ENCODE measurements around the gene MIEF1. TPM values are rescaled to one million over a fixed set of nuclear protein-coding genes. Genes with fewer than 3 reads are reported as not detected.

MIEF1 gene
- total RNA-seq, 2 donors from 2014 or later = 14.4 to 22.1 TPM

GRCh38 chr22:39514373-39514973 lies 12.4 kb downstream of the MIEF1 start:
- Histone ChIP-seq H3K9me3 (no peaks in the 10 kb centered on the region), H3K27ac (no peak overlapping the region), H3K36me3 (peaks cover 71% of the 10 kb centered on the region), H3K27me3 (no peaks in the 10 kb centered on the region), H3K4me1 (peaks cover 0 to 20% of the 10 kb centered on the region in 2 donors), H3K4me3 (no peak overlapping the region)
- TF ChIP-seq CTCF (IDR thresholded peaks at IDR 0.05) = peak; percentile 65 to 79
- peak; percentile 75 for DNase-seq (ENCODE audit: low spot score)

- no peak overlapping the region for H3K27ac ChIP-seq
- DNase-seq (ENCODE audit: low spot score) = no peak
- no peaks in the 10 kb centered on the region for H3K27me3 ChIP-seq
- H3K36me3 ChIP-seq = peaks cover 61% of the 10 kb centered on the region
- peaks cover 0 to 21% of the 10 kb centered on the region in 2 donors for H3K4me1 ChIP-seq
- H3K4me3 ChIP-seq = no peak overlapping the region
- no peaks in the 10 kb centered on the region for H3K9me3 ChIP-seq
- TF ChIP-seq CTCF (IDR thresholded peaks at IDR 0.05) = no peak
These were observed 13.4 kb downstream of the MIEF1 start for GRCh38 chr22:39515266-39516050.

- H3K27ac ChIP-seq = no peak overlapping the region
These were observed 15.4 kb downstream of the MIEF1 start for GRCh38 chr22:39517470-39517869.

GRCh38 chr22:39518144-39518786 lies 16.2 kb downstream of the MIEF1 start:
- no peaks in the 10 kb centered on the region for H3K27me3 ChIP-seq
- H3K36me3 ChIP-seq = peaks cover 62% of the 10 kb centered on the region
- H3K4me1 ChIP-seq = peaks cover 0 to 40% of the 10 kb centered on the region in 2 donors
- DNase-seq (ENCODE audit: low spot score) = no peak
- no peak for TF ChIP-seq CTCF (IDR thresholded peaks at IDR 0.05)
- no peak overlapping the region for H3K27ac ChIP-seq
- no peak overlapping the region for H3K4me3 ChIP-seq
- H3K9me3 ChIP-seq = no peaks in the 10 kb centered on the region

More at GRCh38 chr22:39517470-39517869, 15.4 kb downstream of the MIEF1 start:
- DNase-seq (ENCODE audit: low spot score) = no peak
- TF ChIP-seq CTCF (IDR thresholded peaks at IDR 0.05) = no peak
- no peaks in the 10 kb centered on the region for H3K9me3 ChIP-seq
- H3K4me3 ChIP-seq = no peak overlapping the region
- H3K27me3 ChIP-seq = no peaks in the 10 kb centered on the region
- peaks cover 62% of the 10 kb centered on the region for H3K36me3 ChIP-seq
- H3K4me1 ChIP-seq = peaks cover 0 to 32% of the 10 kb centered on the region in 2 donors

- peak overlapping the region; percentile 99 to 100 for H3K27ac ChIP-seq
- DNase-seq (ENCODE audit: low spot score) = no peak
- no peaks in the 10 kb centered on the region for H3K27me3 ChIP-seq
- H3K4me3 ChIP-seq = peak overlapping the region; percentile 100
- peaks cover 0 to 44% of the 10 kb centered on the region in 2 donors for H3K4me1 ChIP-seq
- no peak for TF ChIP-seq CTCF (IDR thresholded peaks at IDR 0.05)
- H3K36me3 ChIP-seq = peaks cover 60% of the 10 kb centered on the region
- H3K9me3 ChIP-seq = no peaks in the 10 kb centered on the region
These were observed 17.0 kb downstream of the MIEF1 start for GRCh38 chr22:39518996-39519680.
